Osteoblast (primary cell): ENCODE measurements around the gene FRZB. TPM values are rescaled to one million over a fixed set of nuclear protein-coding genes. Genes with fewer than 3 reads are reported as not detected.

ENCODE experiments used
- DNase-seq: peaks from one replicate; pipeline ENCODE4 v3.0.0; 2011; ENCODE audit warnings: low spot score, mixed read lengths; ENCODE audit not compliant: insufficient read length; ENCODE audit errors: missing footprints
- H2AFZ ChIP-seq: 2 replicates; pipeline ENCODE4 v1.6.0; 2011; ENCODE audit warnings: mild to moderate bottlenecking, low read length
- H3K27ac ChIP-seq: 2 replicates; pipeline ENCODE4 v1.5.1; 2011; ENCODE audit warnings: mild to moderate bottlenecking, low read depth, low read length, moderate library complexity
- H3K27me3 ChIP-seq: 2 replicates; pipeline ENCODE4 v1.6.0; 2012; ENCODE audit warnings: mild to moderate bottlenecking, control low read depth, inconsistent platforms, low read length, moderate library complexity; ENCODE audit not compliant: insufficient read depth
- H3K36me3 ChIP-seq: 2 replicates; pipeline ENCODE4 v1.5.1; 2011; ENCODE audit warnings: mild to moderate bottlenecking, low read length, control low read depth, moderate library complexity; ENCODE audit not compliant: insufficient read depth
- H3K4me1 ChIP-seq: 2 replicates; pipeline ENCODE4 v1.5.1; 2011; ENCODE audit warnings: mild to moderate bottlenecking, low read length, control low read depth, moderate library complexity; ENCODE audit not compliant: insufficient read depth
- H3K4me2 ChIP-seq: 2 replicates; pipeline ENCODE4 v1.6.0; 2011; ENCODE audit warnings: mild to moderate bottlenecking, low read length; ENCODE audit not compliant: insufficient read depth
- H3K4me3 ChIP-seq: fragments of 200-600 bp; sonication (generic); 3 replicates; pipeline ENCODE4 v1.5.1; 2012; ENCODE audit warnings: mild to moderate bottlenecking, low read length, inconsistent platforms; ENCODE audit not compliant: insufficient read depth
- H3K79me2 ChIP-seq: 2 replicates; pipeline ENCODE4 v1.6.0; 2012; ENCODE audit warnings: mild to moderate bottlenecking, low read length, control low read depth, inconsistent platforms; ENCODE audit not compliant: insufficient read depth
- H3K9me3 ChIP-seq: 2 replicates; pipeline ENCODE4 v1.5.1; 2011; ENCODE audit warnings: low read depth, low read length, control low read depth
- H4K20me1 ChIP-seq: 2 replicates; pipeline ENCODE4 v1.6.0; 2012; ENCODE audit warnings: mild to moderate bottlenecking, low read length, control low read depth; ENCODE audit not compliant: insufficient read depth
- small RNA-seq: library from RNA; depleted of rRNA; stranded (forward); fragments of <200 nt; gene quantifications from one replicate; pipeline ENCODE3, GENCODE V24; 2012
- total RNA-seq: library from RNA; depleted of rRNA; stranded (reverse); fragments of >200 nt; gene quantifications from 2 replicates; pipeline ENCODE4 v1.2.3, GENCODE V29; 2012
- TF ChIP-seq, protein P1 (sequence below): IDR thresholded peaks from 2 replicates; pipeline ENCODE4 v1.5.1; 2011; ENCODE audit warnings: mild to moderate bottlenecking, low read depth, low read length, moderate library complexity; ENCODE audit errors: extremely low read depth

The FRZB gene
- total RNA-seq, 1 donor: 0.36 TPM

DNA sequence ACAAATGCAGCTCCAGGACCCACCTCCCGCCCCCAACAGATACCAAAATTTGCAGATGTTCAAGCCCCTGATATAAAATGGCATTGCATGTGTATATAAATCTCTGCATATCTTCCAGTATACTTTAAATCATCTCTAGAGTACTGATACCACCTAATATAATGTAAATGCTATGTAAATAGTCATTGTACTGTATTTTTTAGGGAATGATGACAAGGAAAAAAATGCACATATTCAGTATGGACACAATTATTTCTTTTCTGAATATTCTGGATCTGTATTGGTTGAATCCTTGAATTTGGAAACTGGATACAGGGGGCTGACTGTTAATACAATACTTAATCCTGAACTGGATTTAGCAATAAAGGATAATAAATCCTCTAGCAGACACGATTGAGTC, 67.7 kb downstream of the FRZB start:
- H3K9me3 ChIP-seq: no peaks in the 10 kb centered on the region
- DNase-seq: no peak
- no peaks in the 10 kb centered on the region for H3K36me3 ChIP-seq
- no peaks in the 10 kb centered on the region for H3K4me1 ChIP-seq
- TF ChIP-seq, protein P1, sequence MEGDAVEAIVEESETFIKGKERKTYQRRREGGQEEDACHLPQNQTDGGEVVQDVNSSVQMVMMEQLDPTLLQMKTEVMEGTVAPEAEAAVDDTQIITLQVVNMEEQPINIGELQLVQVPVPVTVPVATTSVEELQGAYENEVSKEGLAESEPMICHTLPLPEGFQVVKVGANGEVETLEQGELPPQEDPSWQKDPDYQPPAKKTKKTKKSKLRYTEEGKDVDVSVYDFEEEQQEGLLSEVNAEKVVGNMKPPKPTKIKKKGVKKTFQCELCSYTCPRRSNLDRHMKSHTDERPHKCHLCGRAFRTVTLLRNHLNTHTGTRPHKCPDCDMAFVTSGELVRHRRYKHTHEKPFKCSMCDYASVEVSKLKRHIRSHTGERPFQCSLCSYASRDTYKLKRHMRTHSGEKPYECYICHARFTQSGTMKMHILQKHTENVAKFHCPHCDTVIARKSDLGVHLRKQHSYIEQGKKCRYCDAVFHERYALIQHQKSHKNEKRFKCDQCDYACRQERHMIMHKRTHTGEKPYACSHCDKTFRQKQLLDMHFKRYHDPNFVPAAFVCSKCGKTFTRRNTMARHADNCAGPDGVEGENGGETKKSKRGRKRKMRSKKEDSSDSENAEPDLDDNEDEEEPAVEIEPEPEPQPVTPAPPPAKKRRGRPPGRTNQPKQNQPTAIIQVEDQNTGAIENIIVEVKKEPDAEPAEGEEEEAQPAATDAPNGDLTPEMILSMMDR: no peak
- peaks cover 18% of the 10 kb centered on the region for H3K27me3 ChIP-seq
- no peak overlapping the region for H3K27ac ChIP-seq
- H3K4me3 ChIP-seq: no peak overlapping the region
- no peak overlapping the region for H3K4me2 ChIP-seq
- H2AFZ ChIP-seq: no peak overlapping the region
- no peaks in the 10 kb centered on the region for H3K79me2 ChIP-seq
- H4K20me1 ChIP-seq: no peaks in the 10 kb centered on the region

DNA sequence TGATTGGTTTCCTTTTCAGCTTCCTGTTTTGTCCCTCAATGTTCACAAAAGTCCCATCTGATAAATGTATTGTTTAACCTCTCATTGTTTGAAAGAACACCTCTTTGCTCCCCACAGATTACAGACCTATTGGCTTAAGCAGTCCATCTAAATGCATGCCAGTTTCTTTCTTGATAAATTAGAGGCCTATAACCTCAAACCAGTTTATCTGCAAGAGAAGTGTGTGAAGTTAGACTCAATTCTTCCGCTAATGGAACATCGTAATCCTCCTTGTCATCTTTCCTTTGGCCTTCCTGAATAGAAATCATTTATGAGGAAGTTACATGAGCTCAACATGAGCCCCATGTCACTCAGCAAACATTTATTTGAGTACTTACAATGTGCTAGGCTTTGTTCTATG, 74.0 kb downstream of the FRZB start:
- Histone ChIP-seq H3K27ac (no peak overlapping the region), H3K4me2 (no peak overlapping the region), H3K27me3 (peaks cover 10% of the 10 kb centered on the region), H3K79me2 (no peaks in the 10 kb centered on the region), H3K4me1 (no peaks in the 10 kb centered on the region), H3K36me3 (no peaks in the 10 kb centered on the region), H3K9me3 (no peaks in the 10 kb centered on the region), H4K20me1 (no peaks in the 10 kb centered on the region), H2AFZ (no peak overlapping the region), H3K4me3 (no peak overlapping the region)
- TF ChIP-seq, protein P1: no peak
- no peak for DNase-seq

DNA sequence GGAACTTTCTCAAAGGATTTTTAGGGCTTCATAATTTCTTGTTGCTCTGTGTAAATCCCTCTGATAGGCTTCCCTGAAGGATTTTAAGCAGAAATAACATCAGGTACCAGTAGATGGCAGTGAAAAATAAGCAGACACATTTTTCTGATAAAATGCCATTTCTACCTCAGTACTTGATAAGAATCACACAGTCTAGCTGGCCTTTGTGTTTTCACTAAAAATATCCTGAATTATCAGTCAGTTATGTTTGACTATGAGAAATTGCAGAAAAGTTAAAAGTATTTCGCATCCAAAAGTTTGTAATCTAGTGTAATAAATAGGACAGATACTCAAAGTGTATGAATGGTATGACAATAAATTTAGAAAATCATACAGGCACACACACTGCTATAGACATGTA, 81.7 kb downstream of the FRZB start:
- DNase-seq: no peak
- peaks cover 6% of the 10 kb centered on the region for H3K36me3 ChIP-seq
- no peaks in the 10 kb centered on the region for H3K9me3 ChIP-seq
- TF ChIP-seq, protein P1: peak; percentile 56
- H3K4me3 ChIP-seq: no peak overlapping the region
- H3K79me2 ChIP-seq: no peaks in the 10 kb centered on the region
- H3K27me3 ChIP-seq: no peaks in the 10 kb centered on the region
- H3K27ac ChIP-seq: no peak overlapping the region
- no peaks in the 10 kb centered on the region for H3K4me1 ChIP-seq
- H2AFZ ChIP-seq: no peak overlapping the region
- no peaks in the 10 kb centered on the region for H4K20me1 ChIP-seq
- H3K4me2 ChIP-seq: no peak overlapping the region

DNA sequence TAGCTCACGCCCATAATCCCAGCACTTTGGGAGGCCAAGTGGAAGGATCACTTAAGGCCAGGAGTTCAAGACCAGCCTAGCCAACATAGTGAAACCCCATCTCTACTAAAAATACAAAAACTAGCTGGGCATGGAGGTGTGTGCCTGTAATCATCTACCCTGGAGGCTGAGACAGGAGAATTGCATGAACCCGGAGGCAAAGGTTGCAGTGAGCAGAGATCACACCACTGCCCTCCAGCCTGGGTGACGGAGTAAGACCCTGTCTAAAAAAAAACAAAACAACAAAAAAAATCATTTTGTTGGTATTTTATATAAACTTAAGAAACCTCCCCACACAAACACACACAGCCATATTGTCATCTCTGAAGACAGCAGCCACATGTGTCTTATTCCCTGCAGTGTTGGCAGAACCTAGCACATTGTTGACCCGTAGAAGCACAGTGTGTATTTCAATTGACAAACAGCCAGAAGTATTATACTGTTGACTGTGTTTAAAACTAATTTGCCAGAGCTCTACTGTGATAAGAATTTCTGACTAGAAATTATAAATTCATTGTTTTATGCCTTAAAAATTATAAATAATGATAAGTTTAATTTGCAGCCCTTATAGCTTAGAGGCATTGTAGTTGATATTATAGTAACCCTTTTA, 82.3 kb downstream of the FRZB start:
- Histone ChIP-seq H3K79me2 (no peaks in the 10 kb centered on the region), H2AFZ (no peak overlapping the region), H3K36me3 (peaks cover 6% of the 10 kb centered on the region), H3K4me1 (no peaks in the 10 kb centered on the region), H3K27ac (no peak overlapping the region), H3K9me3 (no peaks in the 10 kb centered on the region), H4K20me1 (no peaks in the 10 kb centered on the region), H3K4me3 (no peak overlapping the region), H3K4me2 (no peak overlapping the region), H3K27me3 (no peaks in the 10 kb centered on the region)
- DNase-seq: no peak
- TF ChIP-seq, protein P1: no peak

Small RNA genes within 50 kb of the gene (small RNA-seq; reads per million reads assigned to genes)
- gene RF00019 (not detected), gene RNU6-1122P (not detected)

Other genes starting within 250 kb of the FRZB start
- gene DNAJC10, start 150.4 kb downstream of the FRZB start, total RNA-seq: 112 and 118 TPM in 2 replicates
- 209 and 212 TPM in 2 replicates for gene NCKAP1, start 171.8 kb upstream of the FRZB start, total RNA-seq
- gene DUSP19, start 212.1 kb upstream of the FRZB start, total RNA-seq: 2.4 and 2.9 TPM in 2 replicates